ENCODE measurements around the gene MTOR.

MTOR gene

DNA sequence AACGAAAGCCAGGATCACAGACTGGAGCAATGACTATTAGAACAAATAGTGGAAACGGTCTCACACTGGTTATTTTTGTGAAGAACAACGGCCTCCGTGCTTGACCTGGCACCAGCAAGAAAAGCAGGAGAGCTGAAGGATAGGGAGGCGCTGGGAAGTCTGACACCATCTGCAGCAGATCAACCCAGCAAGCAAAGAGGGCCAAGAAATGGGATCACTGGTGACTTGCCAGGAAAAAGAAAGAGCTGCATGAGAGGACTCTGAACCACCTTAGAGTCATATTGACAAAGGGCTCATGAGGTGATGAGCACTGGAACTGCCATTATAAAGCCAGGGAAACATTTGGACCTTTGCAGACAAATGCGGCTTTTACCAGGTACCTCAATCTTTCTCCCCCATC lies 25.0 kb downstream of the MTOR start:
- TF ChIP-seq, protein P1, sequence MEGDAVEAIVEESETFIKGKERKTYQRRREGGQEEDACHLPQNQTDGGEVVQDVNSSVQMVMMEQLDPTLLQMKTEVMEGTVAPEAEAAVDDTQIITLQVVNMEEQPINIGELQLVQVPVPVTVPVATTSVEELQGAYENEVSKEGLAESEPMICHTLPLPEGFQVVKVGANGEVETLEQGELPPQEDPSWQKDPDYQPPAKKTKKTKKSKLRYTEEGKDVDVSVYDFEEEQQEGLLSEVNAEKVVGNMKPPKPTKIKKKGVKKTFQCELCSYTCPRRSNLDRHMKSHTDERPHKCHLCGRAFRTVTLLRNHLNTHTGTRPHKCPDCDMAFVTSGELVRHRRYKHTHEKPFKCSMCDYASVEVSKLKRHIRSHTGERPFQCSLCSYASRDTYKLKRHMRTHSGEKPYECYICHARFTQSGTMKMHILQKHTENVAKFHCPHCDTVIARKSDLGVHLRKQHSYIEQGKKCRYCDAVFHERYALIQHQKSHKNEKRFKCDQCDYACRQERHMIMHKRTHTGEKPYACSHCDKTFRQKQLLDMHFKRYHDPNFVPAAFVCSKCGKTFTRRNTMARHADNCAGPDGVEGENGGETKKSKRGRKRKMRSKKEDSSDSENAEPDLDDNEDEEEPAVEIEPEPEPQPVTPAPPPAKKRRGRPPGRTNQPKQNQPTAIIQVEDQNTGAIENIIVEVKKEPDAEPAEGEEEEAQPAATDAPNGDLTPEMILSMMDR (IDR thresholded peaks at IDR 0.05; ENCODE audit: low read depth, low read length) = no peak
- no peak for DNase-seq (ENCODE audit: extremely low read depth, low read depth)

DNA sequence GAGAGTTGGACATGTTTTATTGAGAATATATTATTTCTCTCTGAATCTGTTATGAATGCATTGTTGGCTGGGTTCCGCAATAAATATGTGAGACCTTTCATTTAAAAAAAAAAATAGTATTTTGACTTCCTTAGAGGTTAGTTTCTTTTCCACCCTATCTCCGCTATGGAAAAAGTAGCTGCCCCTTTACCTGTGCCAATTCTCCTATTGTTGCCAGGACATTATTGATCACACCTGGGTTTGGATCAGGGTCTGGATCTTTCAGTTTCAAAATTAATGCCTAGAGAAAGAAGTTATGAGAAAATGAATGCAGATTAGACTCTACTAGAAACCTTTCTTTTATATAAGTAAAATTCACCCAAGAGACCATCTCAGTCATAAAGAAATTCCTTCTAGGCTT lies 29.1 kb downstream of the MTOR start:
- TF ChIP-seq, protein P1 (IDR thresholded peaks at IDR 0.05; ENCODE audit: low read depth, low read length) = no peak
- no peak for DNase-seq (ENCODE audit: extremely low read depth, low read depth)

DNA sequence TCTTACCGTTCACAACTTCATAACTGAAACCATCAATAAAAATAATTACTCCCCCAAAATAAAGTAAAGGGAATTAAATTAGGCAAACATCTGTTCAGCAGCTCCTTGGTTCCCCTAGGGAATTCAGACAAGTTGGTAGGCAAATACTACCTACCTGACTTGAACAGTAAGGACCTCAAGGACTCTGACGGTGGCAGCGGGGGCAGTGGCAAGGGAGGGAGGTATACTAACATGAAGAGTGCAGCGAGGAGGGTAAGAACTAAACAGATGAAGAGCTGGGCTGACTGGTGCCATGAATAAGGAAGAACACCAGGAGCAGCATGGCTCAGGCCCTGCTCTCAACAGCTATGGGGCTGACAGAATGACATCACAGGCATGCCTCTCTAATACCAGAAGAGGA lies 33.1 kb downstream of the MTOR start:
- DNase-seq (ENCODE audit: extremely low read depth, low read depth) = no peak
- TF ChIP-seq, protein P1 (IDR thresholded peaks at IDR 0.05; ENCODE audit: low read depth, low read length) = no peak

DNA sequence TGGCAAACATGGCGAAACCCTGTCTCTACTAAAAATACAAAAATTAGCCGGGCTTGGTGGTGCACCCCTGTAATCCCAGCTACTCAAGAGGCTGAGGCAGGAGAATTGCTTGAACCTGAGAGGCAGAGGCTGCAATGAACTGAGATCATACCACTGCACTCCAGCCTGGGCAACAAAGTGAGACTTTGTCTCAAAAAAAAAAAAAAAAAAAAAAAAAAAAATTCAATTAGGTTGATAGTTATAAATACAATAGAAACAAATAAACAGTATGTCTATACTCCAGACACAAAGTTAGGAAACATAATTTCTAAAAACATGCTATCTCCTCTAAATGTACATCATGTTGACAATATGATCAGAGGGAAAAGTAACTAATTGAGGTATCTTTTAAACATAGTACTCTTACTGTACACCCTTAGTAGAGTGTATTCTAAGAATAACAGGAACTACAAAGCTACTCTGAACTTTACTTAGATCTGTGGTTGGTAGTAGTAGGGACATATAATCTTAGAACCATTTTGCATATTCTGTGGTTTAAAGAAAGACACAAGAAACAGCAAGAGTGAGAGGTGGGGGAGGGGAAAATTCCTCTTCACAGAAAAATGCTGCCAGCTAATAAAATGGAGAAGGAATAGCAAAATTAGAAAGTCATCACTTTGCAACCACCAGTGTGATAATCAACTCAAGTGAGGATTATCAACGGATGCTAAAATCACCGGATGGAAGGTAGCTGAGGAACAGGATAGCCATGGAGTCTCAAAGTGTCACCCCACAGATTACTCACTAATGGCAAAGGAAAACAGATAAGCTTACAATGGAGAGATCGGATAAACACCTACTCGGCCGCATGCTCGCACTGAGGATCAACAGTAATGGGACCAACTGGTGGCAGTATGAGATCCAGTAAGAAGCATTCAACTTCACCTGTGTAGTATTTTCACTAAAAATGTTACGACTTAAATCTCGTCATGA lies 35.0 kb downstream of the MTOR start:
- no peak for DNase-seq (ENCODE audit: extremely low read depth, low read depth)
- TF ChIP-seq, protein P1 (IDR thresholded peaks at IDR 0.05; ENCODE audit: low read depth, low read length) = no peak

DNA sequence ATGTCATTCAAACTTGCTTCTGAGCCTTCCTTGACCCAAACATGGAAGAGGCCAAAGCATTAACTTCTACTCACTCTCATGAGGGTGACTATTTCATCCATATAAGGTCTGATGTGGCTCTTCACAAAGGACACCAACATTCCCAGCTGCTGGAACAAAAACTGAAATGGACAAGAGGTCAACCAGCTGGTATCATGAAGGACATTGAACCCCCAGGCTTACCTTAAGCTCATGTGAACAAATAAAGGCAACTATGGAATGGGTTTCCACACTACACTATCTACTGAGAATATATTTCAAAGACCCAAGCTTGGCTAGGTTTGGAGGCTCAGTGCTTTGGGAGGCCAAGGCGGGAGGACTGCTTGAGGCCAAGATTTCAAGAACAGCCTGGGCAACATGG lies 46.3 kb downstream of the MTOR start:
- TF ChIP-seq, protein P1 (IDR thresholded peaks at IDR 0.05; ENCODE audit: low read depth, low read length) = no peak
- DNase-seq (ENCODE audit: extremely low read depth, low read depth) = no peak

GRCh38 chr1:11215381-11216005 lies 46.9 kb downstream of the MTOR start:
- TF ChIP-seq, protein P1 (IDR thresholded peaks at IDR 0.05; ENCODE audit: low read depth, low read length) = no peak
- no peak for DNase-seq (ENCODE audit: extremely low read depth, low read depth)
